HG03159 (cell line): ENCODE measurements around the gene ACSL6.

Experiments
- ATAC-seq: cut with Tn5 transposase; IDR thresholded peaks from one replicate; pipeline ENCODE4 v1.9.1; 2021; ENCODE audit warnings: mild to moderate bottlenecking, moderate library complexity; ENCODE audit not compliant: unreplicated experiment

ACSL6 gene

GRCh38 chr5:132049093-132049492 is 37.6 kb upstream of the ACSL6 start:
- ATAC-seq, result no peak

GRCh38 chr5:132046880-132047299 is 35.4 kb upstream of the ACSL6 start:
- no peak for ATAC-seq

DNA sequence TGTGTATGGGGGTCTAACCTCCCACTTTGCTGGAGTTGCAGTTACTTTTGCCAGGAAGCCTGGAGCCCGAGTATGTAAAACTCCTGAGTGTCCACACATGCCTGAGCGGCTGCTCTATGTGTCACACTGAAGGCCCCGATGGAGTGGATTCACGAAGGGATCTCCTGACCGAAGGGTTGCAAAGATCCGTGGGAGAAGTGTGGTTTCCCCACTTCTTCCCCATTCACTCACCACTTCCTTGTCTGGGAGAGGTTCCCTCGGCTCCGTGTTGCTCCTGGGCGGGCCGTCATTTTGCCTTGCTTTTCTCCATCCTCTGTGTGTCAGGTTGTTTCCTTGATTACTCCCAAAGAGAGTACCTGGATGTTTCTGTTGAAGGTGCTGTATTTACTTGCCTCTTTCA is 32.7 kb upstream of the ACSL6 start:
- ATAC-seq, result no peak

DNA sequence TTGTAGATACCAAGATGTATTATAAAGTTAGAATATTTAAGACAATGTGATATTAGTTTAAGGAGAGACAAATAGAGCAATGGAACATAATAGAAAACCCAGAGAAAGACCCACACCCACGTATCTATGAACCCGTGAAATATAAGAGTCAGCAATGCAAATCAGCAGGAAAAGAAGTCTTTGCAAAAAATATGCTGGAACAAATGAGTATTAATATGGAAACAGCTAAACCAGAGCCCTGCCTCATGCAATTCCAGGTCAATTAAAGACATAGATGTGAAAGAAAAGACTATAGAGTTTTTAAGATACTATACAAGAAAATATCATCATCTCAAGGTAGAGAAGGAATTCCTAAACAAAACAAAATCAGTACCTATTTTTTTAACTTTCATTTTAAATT is 25.9 kb upstream of the ACSL6 start:
- no peak for ATAC-seq

DNA sequence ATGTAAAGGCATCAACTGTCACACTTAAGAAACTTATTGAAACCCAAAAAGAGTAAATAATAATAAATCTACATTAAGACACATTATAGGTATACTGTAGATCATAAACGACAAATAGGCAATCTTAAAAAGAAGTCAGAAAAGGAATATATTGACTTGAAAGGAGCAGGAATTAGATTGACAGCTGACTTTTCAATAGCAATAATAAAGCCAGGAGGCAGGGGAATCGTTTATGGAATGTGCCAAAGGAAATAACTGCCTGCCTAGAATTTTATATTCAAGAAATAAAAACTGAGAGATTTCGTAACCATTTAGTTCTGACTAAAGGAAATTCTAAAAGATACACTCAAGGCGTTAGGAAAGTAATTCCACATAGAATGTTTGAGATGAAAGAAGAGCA is 21.7 kb upstream of the ACSL6 start:
- ATAC-seq, result no peak

GRCh38 chr5:132032196-132032595 is 20.7 kb upstream of the ACSL6 start:
- no peak for ATAC-seq

- ATAC-seq, result no peak
Observed at GRCh38 chr5:132030610-132031009, 19.2 kb upstream of the ACSL6 start.

DNA sequence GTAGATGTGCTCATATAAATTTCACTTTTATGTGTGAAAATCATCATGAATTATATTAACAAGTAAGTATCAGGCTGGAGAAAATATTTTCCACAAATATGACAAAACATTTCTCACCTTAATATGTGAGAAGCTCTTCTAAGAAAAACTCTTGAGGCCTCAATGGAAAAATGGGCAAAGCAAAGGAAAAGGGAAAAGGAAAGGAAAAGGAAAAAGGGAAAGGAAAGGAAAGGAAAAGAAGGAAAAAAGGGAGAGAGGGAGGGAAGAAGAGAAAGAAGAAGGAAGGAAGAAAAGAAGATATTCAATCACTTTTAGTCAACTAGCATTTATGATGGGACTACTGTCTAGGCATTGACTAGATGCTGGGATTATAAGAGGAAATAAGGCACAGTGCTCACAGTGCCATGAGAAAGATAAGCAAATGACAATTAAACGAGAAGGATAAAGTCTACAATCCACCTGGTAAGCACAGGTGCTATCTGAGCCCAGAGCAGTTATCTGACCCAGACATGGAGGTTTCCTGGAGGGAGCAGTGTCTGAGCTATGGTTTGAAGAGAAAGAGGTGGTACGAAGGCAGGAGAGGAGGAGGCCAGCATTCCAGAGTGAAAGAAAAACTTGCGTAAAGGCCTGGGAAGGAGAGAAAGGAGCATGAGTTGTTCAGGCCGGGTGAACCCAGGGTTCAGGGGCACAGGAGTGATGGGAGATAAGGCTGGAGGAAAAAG is 18.3 kb upstream of the ACSL6 start:
- ATAC-seq, result no peak

- ATAC-seq, result peak; percentile 53
Observed at GRCh38 chr5:132027027-132027426, 15.6 kb upstream of the ACSL6 start.

GRCh38 chr5:132026516-132027008 is 15.1 kb upstream of the ACSL6 start:
- no peak for ATAC-seq

DNA sequence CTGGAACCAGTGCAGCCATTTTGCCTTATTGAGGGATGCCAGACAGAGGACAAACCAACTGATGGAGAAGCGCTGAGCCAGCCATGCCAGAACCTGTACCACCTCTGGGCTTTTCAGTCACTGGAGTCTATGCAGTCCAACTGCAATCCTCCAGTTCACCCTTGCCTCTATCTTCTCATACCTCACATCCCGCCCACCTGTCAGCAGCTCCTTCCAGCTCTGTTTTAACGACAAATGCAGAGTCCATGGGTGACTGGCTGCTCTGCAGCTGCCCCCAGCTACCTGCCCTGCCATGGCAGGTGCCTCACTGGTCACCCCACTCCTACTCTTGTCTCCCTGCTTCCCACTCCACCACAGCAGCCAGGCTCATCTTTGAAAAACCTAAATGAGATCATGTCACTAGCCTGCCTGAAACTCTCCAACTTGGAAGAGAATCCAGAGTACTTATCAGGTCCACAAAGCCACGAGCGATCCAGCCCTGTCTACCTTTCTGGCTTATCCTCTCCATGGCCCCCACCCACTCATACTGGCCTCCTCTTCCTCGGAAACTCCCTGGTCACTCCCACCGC is 14.0 kb upstream of the ACSL6 start:
- no peak for ATAC-seq

GRCh38 chr5:132024789-132025402 is 13.4 kb upstream of the ACSL6 start:
- ATAC-seq, result no peak

GRCh38 chr5:132024117-132024435 is 12.6 kb upstream of the ACSL6 start:
- no peak for ATAC-seq

DNA sequence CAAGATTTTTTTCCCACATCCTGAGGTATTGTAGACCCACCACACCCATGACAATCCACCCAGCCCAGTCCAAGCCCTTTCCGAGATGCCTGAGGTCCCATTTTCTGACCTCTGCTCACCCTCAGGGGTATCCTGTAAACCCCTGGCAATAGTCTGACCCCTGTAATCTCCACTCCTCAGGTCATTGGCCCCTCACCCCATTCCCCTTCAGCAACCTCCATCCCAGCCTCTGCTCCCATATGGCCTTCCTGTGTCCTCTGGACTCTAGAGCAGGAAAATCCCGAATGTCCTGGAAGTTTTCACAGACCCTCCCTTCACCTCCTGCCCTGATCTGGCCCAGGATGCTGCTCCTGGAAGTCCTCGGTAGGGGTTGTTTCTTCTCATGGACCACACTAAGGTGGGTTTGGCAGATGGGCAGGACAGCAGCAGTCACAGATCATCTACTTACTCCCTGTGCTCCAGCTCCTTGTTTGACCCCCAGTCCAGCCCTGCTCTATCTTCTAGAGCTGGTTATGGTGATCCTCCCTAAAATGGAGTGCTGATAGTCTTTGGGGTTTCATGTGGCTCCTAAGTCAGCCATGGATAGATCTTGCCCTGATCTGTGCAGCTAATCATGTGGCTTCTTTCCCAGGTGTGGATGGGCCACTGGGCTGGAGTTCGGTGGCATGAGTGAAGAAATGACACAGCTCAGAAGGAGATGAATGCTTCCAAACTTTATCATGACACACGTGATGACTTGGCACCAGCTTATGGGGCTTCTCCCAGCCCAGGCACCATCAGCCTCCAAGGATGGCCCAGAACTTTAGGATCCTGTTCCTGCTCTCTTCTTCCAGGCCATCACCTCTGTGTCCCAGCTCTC is 12.0 kb upstream of the ACSL6 start:
- no peak for ATAC-seq

- ATAC-seq, result no peak
Observed at GRCh38 chr5:132022737-132023136, 11.3 kb upstream of the ACSL6 start.

DNA sequence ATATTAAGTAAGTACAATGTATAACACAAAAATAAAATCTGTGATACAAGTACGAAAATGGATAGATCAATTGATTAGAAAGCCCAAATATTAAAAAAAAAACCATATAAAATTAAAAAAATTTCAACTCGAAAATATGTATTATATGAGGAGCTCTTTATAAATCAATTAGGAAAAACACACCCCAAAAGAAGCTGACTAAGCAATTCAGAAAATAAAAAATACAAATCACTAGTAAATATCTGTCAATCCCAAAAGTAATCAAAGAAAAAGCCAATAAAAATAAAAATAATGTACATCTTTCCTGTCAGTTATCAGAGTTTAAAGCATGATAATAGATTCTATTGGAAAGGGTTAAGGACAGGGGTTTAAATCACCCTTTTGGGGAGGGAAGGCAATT is 10.2 kb upstream of the ACSL6 start:
- ATAC-seq, result no peak

GRCh38 chr5:132020568-132021339 is 9.3 kb upstream of the ACSL6 start:
- peak; percentile 24 for ATAC-seq

DNA sequence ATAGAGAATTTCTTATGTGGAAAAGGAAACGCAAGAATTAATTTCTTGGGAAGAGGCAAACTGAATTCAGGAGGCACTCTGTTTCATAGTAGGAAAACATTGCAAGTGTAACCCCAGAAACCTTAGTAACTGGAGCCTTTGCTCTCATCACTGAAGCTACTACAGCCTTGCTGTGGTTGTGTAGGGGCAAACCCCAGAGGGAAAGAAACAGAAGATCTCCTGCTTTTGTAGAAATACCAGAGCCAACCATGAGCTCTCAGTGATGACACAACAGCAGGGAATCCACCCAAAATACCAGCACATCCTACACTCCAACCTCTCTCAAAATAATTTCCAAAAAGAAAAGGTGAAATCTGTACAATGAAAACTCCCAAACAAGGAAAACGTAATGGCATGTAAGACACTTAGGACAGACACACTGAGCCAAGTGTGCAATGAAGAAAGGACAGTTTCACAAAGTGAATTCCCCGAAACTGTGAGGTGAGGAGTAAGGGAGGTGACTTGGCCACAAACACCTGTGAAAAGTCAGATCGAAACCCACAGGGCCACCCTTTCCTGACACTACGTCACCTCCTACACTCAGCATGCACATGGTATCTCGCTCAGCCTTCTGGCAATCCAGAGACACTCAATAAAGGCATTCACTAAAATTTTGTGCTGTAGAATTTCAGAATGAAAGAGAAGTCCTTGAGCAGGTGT is 8.5 kb upstream of the ACSL6 start:
- peak; percentile 96 for ATAC-seq

- no peak for ATAC-seq
Observed at GRCh38 chr5:132019337-132019736, 7.9 kb upstream of the ACSL6 start.
